GM13977 (cell line): Measurements from ENCODE around the gene FAM171A1.

ENCODE experiments used
- DNase-seq: peaks from one replicate; pipeline ENCODE4 v3.0.0; 2012; ENCODE audit warnings: low spot score
- CTCF ChIP-seq: IDR thresholded peaks from 2 replicates; pipeline ENCODE4 v1.5.1; 2012; ENCODE audit warnings: mild to moderate bottlenecking, control low read depth; ENCODE audit not compliant: insufficient read depth; ENCODE audit errors: extremely low read depth, missing control alignments
- in situ Hi-C: fragments of 300-500 bp; cut with MboI; formaldehyde crosslinking; loops from one replicate; pipeline ENCODE4 v1.12.0; 2022; ENCODE audit warnings: low sequenced_read_pairs, low pct_unique_long_range_greater_than_20kb, mixed read lengths, inconsistent platforms; ENCODE audit not compliant: unreplicated experiment

Gene FAM171A1

GRCh38 chr10:15387021-15387420, 15.9 kb upstream of the FAM171A1 start:
- in situ Hi-C loops: no loop called here
- no peak for TF ChIP-seq CTCF
- DNase-seq: no peak

GRCh38 chr10:15385552-15386455, 14.7 kb upstream of the FAM171A1 start:
- in situ Hi-C loops: no loop called here
- TF ChIP-seq CTCF: no peak

GRCh38 chr10:15381420-15381819, 10.3 kb upstream of the FAM171A1 start:
- in situ Hi-C loops: no loop called here
- DNase-seq: no peak
- no peak for TF ChIP-seq CTCF

More at GRCh38 chr10:15385552-15386455, 14.7 kb upstream of the FAM171A1 start:
- DNase-seq: no peak

GRCh38 chr10:15379078-15379477, 8.0 kb upstream of the FAM171A1 start:
- no peak for DNase-seq
- TF ChIP-seq CTCF: no peak
- in situ Hi-C loops: no loop called here

- no peak for DNase-seq
- in situ Hi-C loops: no loop called here
- TF ChIP-seq CTCF: no peak
Measured at GRCh38 chr10:15378569-15378968, 7.5 kb upstream of the FAM171A1 start.

- in situ Hi-C loops: no loop called here
- no peak for DNase-seq
Measured at GRCh38 chr10:15374566-15374965, 3.5 kb upstream of the FAM171A1 start.

More at GRCh38 chr10:15374566-15374965, 3.5 kb upstream of the FAM171A1 start:
- no peak for TF ChIP-seq CTCF
